SIG-M5 (cell line): Measurements from ENCODE around the gene LRRC8B.
"Not testable (repeated sequence)": the region's sequence is repeated elsewhere in the genome, so short reads cannot be mapped to it uniquely, and the experiment has no call there.

Experiments
- DNase-seq: peaks from one replicate; lab custom pipeline; 2025; lab: John Stamatoyannopoulos, UW

LRRC8B gene

GRCh38 chr1:89584211-89584610, 59.6 kb downstream of the LRRC8B start:
- DNase-seq, result no peak

GRCh38 chr1:89584781-89585180, 60.2 kb downstream of the LRRC8B start:
- DNase-seq, result no peak

- DNase-seq, result no peak
Observed at GRCh38 chr1:89587729-89588161, 63.1 kb downstream of the LRRC8B start.

- no peak for DNase-seq
Observed at GRCh38 chr1:89588480-89588879, 63.9 kb downstream of the LRRC8B start.

- DNase-seq, result no peak
Observed at GRCh38 chr1:89589515-89589914, 64.9 kb downstream of the LRRC8B start.

- no peak for DNase-seq
Observed at GRCh38 chr1:89590341-89591080, 65.9 kb downstream of the LRRC8B start.

- not testable (repeated sequence) for DNase-seq
Observed at GRCh38 chr1:89592861-89593302, 68.3 kb downstream of the LRRC8B start.

GRCh38 chr1:89594096-89594740, 69.6 kb downstream of the LRRC8B start:
- no peak for DNase-seq

- no peak for DNase-seq
Observed at GRCh38 chr1:89596698-89597097, 72.1 kb downstream of the LRRC8B start.

GRCh38 chr1:89598450-89599331, 74.1 kb downstream of the LRRC8B start:
- no peak for DNase-seq

- DNase-seq, result no peak
Observed at GRCh38 chr1:89599332-89599630, 74.7 kb downstream of the LRRC8B start.

- DNase-seq, result no peak
Observed at GRCh38 chr1:89600451-89601224, 76.0 kb downstream of the LRRC8B start.

- no peak for DNase-seq
Observed at GRCh38 chr1:89602871-89603404, 78.3 kb downstream of the LRRC8B start.

GRCh38 chr1:89603651-89604413, 79.2 kb downstream of the LRRC8B start:
- no peak for DNase-seq

GRCh38 chr1:89604414-89604735, 79.7 kb downstream of the LRRC8B start:
- DNase-seq, result no peak

- no peak for DNase-seq
Observed at GRCh38 chr1:89605692-89606091, 81.1 kb downstream of the LRRC8B start.

GRCh38 chr1:89606227-89606980, 81.8 kb downstream of the LRRC8B start:
- DNase-seq, result no peak

- DNase-seq, result no peak
Observed at GRCh38 chr1:89607156-89607555, 82.5 kb downstream of the LRRC8B start.

GRCh38 chr1:89607586-89608318, 83.1 kb downstream of the LRRC8B start:
- no peak for DNase-seq
